ENCODE measurements around the gene KRTAP5-5.
"Not testable (repeated sequence)": the region's sequence is repeated elsewhere in the genome, so short reads cannot be mapped to it uniquely, and the experiment has no call there.

Gene KRTAP5-5

GRCh38 chr11:1629326-1630185 lies at the start of gene KRTAP5-5:
KRTAP5-5 (plus strand) TSS chr11:1629775; CDS start chr11:1629841, 66 bp downstream.
- no peak for DNase-seq (ENCODE audit: low spot score)
- no peak for TF ChIP-seq CTCF (IDR thresholded peaks at IDR 0.05; ENCODE audit: extremely low read depth, missing control alignments)

- DNase-seq (ENCODE audit: low spot score), result no peak
- no peak for TF ChIP-seq CTCF (IDR thresholded peaks at IDR 0.05; ENCODE audit: extremely low read depth, missing control alignments)
Observed at GRCh38 chr11:1581976-1582375, 47.6 kb upstream of the KRTAP5-5 start.

- DNase-seq (ENCODE audit: low spot score), result not testable (repeated sequence)
Observed at GRCh38 chr11:1582909-1583308, 46.7 kb upstream of the KRTAP5-5 start.

- DNase-seq (ENCODE audit: low spot score), result not testable (repeated sequence)
Observed at GRCh38 chr11:1584661-1585370, 44.8 kb upstream of the KRTAP5-5 start, which contains the start of gene KRTAP5-1. KRTAP5-1 (minus strand) TSS chr11:1585283; CDS start chr11:1585249, 34 bp downstream.

GRCh38 chr11:1586699-1587098 lies 42.9 kb upstream of the KRTAP5-5 start:
- TF ChIP-seq CTCF (IDR thresholded peaks at IDR 0.05; ENCODE audit: extremely low read depth, missing control alignments), result no peak

GRCh38 chr11:1589191-1589963 lies 40.2 kb upstream of the KRTAP5-5 start:
- not testable (repeated sequence) for DNase-seq (ENCODE audit: low spot score)

More at GRCh38 chr11:1586699-1587098, 42.9 kb upstream of the KRTAP5-5 start:
- DNase-seq (ENCODE audit: low spot score), result no peak

- no peak for DNase-seq (ENCODE audit: low spot score)
- no peak for TF ChIP-seq CTCF (IDR thresholded peaks at IDR 0.05; ENCODE audit: extremely low read depth, missing control alignments)
Observed at GRCh38 chr11:1589996-1590395, 39.6 kb upstream of the KRTAP5-5 start.

GRCh38 chr11:1592628-1593027 lies 36.9 kb upstream of the KRTAP5-5 start:
- TF ChIP-seq CTCF (IDR thresholded peaks at IDR 0.05; ENCODE audit: extremely low read depth, missing control alignments), result no peak

GRCh38 chr11:1595994-1596575 lies 33.5 kb upstream of the KRTAP5-5 start:
- DNase-seq (ENCODE audit: low spot score), result not testable (repeated sequence)

More at GRCh38 chr11:1592628-1593027, 36.9 kb upstream of the KRTAP5-5 start:
- DNase-seq (ENCODE audit: low spot score), result no peak

GRCh38 chr11:1596576-1597121 lies 32.9 kb upstream of the KRTAP5-5 start:
- not testable (repeated sequence) for DNase-seq (ENCODE audit: low spot score)

Data from GM20000 (cell line).